SK-N-SH (cell line): ENCODE results near the gene URM1. TPM values are rescaled to one million over a fixed set of nuclear protein-coding genes. Genes with fewer than 3 reads are reported as not detected.

Experiments
- CTCF ChIA-PET: fragments of 300-600, 350-600 bp; formaldehyde crosslinking; extraction: SDS; loops from one replicate; lab custom pipeline; 2021; lab: Yijun Ruan, JAX
- POLR2A ChIA-PET: fragments of 350-600 bp; sonication (Branson Sonifier 250); formaldehyde crosslinking; extraction: SDS; loops from one replicate; lab custom pipeline; 2020; ENCODE audit warnings: antibody characterized with exemption, inconsistent platforms; lab: Yijun Ruan, JAX
- DNase-seq: peaks from one replicate; pipeline ENCODE4 v3.0.0; 2012
- H2AFZ ChIP-seq: fragments of 200-600 bp; sonication (generic); 2 replicates; pipeline ENCODE4 v1.8.1; 2016; ENCODE audit warnings: antibody characterized with exemption, mild to moderate bottlenecking, low read depth
- H3F3A ChIP-seq: fragments of 200-600 bp; sonication (generic); replicated peaks from 2 replicates; pipeline ENCODE3; 2016; ENCODE audit warnings: antibody characterized with exemption, mild to moderate bottlenecking; ENCODE audit not compliant: insufficient read depth
- H3K27ac ChIP-seq, 2 experiments: fragments of 200-500 bp in 1 of 2; fragments of 200-600 bp in 1 of 2; sonication (Bioruptor generic) in 1 of 2; sonication (generic), shearing (Covaris generic) in 1 of 2; 2 replicates each; pipeline versions ENCODE4 v1.5.1 to v1.6.1; 2014 to 2016; ENCODE audit warnings: low read depth in 2 of 2, inconsistent platforms in 1 of 2, low read length in 1 of 2, mild to moderate bottlenecking in 1 of 2, mixed read lengths in 1 of 2
- H3K27me3 ChIP-seq: fragments of 200-600 bp; sonication (generic), shearing (Covaris generic); 2 replicates; pipeline ENCODE4 v1.6.1; 2016; ENCODE audit warnings: mixed run types; ENCODE audit not compliant: insufficient read depth
- H3K36me3 ChIP-seq, 2 experiments: fragments of 200-500 bp in 1 of 2; fragments of 200-600 bp in 1 of 2; sonication (Bioruptor generic) in 1 of 2; sonication (generic) in 1 of 2; replicated peaks in 1 of 2; 2 replicates each; pipeline versions ENCODE3 to v1.5.1; 2014 to 2016; ENCODE audit warnings: low read length in 1 of 2, mild to moderate bottlenecking in 1 of 2; ENCODE audit not compliant: insufficient read depth in 2 of 2, control insufficient read depth in 1 of 2
- H3K4me1 ChIP-seq, 2 experiments: fragments of 200-500 bp in 1 of 2; fragments of 200-600 bp in 1 of 2; sonication (Bioruptor generic) in 1 of 2; sonication (generic), shearing (Covaris generic) in 1 of 2; 2 replicates each; pipeline versions ENCODE4 v1.5.1 to v1.6.1; 2014 to 2016; ENCODE audit warnings: low read depth in 1 of 2, low read length in 1 of 2, mixed run types in 1 of 2; ENCODE audit not compliant: insufficient read depth in 2 of 2, control insufficient read depth in 1 of 2
- H3K4me2 ChIP-seq: fragments of 200-600 bp; sonication (generic), shearing (Covaris generic); 2 replicates; pipeline ENCODE4 v1.6.1; 2017; ENCODE audit warnings: mixed run types
- H3K4me3 ChIP-seq, 2 experiments: fragments of 200-500 bp in 1 of 2; fragments of 200-600 bp in 1 of 2; sonication (Bioruptor generic) in 1 of 2; sonication (generic), shearing (Covaris generic) in 1 of 2; 2 replicates each; pipeline versions ENCODE4 v1.5.1 to v1.8.1; 2014 to 2016; ENCODE audit warnings: low read depth in 2 of 2, inconsistent platforms in 1 of 2, low read length in 1 of 2, mild to moderate bottlenecking in 1 of 2, mixed read lengths in 1 of 2, moderate library complexity in 1 of 2
- H3K79me2 ChIP-seq: fragments of 200-600 bp; sonication (generic); 2 replicates; pipeline ENCODE4 v1.8.1; 2017; ENCODE audit warnings: mild to moderate bottlenecking; ENCODE audit not compliant: insufficient read depth
- H3K9ac ChIP-seq: fragments of 200-600 bp; sonication (generic); 2 replicates; pipeline ENCODE4 v1.6.1; 2017; ENCODE audit warnings: mixed run types
- H3K9me2 ChIP-seq: fragments of 200-600 bp; sonication (generic); 2 replicates; pipeline ENCODE4 v1.6.1; 2017; ENCODE audit warnings: mixed run types
- H3K9me3 ChIP-seq: fragments of 200-600 bp; sonication (generic); 2 replicates; pipeline ENCODE4 v1.6.1; 2017; ENCODE audit warnings: mixed run types, mild to moderate bottlenecking, moderate library complexity
- H4K20me1 ChIP-seq: fragments of 200-600 bp; sonication (generic); 2 replicates; pipeline ENCODE4 v1.6.1; 2017; ENCODE audit warnings: mild to moderate bottlenecking, mixed run types; ENCODE audit not compliant: insufficient read depth
- EP300 ChIP-seq, 2 experiments: IDR thresholded peaks; 2 replicates each; pipeline versions ENCODE4 v1.4.0 to v1.6.1; 2012; ENCODE audit warnings: borderline replicate concordance in 1 of 2, low read depth in 1 of 2, low read length in 1 of 2
- FOXJ3 ChIP-seq: sonication (generic); formaldehyde crosslinking; IDR thresholded peaks from 2 replicates; pipeline ENCODE4 v1.5.1; 2020; ENCODE audit warnings: mild to moderate bottlenecking, missing genetic modification reagents
- GATA2 ChIP-seq: sonication (generic); formaldehyde crosslinking; IDR thresholded peaks from 2 replicates; pipeline ENCODE4 v1.5.0; 2020; ENCODE audit warnings: mild to moderate bottlenecking, missing genetic modification reagents
- MXI1 ChIP-seq: IDR thresholded peaks from 2 replicates; pipeline ENCODE4 v1.6.1; 2012; ENCODE audit warnings: mild to moderate bottlenecking, low read depth, low read length, improper control_type of control experiment
- RCOR1 ChIP-seq: fragments of 150-350 bp; IDR thresholded peaks from 2 replicates; pipeline ENCODE4 v1.6.1; 2017; ENCODE audit warnings: antibody characterized with exemption, low read length
- RFX5 ChIP-seq: IDR thresholded peaks from 2 replicates; pipeline ENCODE4 v1.6.1; 2012; ENCODE audit warnings: mild to moderate bottlenecking, improper control_type of control experiment, low read length
- RXRA ChIP-seq: IDR thresholded peaks from 2 replicates; pipeline ENCODE4 v1.4.0; 2012; ENCODE audit warnings: low read depth, mild to moderate bottlenecking, borderline replicate concordance
- TCF12 ChIP-seq: IDR thresholded peaks from 2 replicates; pipeline ENCODE4 v1.4.0; 2012
- TEAD4 ChIP-seq: IDR thresholded peaks from 2 replicates; pipeline ENCODE4 v1.4.0; 2012; ENCODE audit warnings: mild to moderate bottlenecking, borderline replicate concordance; ENCODE audit not compliant: insufficient read depth
- WGBS: methylation state at CpG from one replicate; pipeline ENCODE4 v1.1.6; 2017; ENCODE audit warnings: low lambda C conversion rate; 5-methylcytosine and 5-hydroxymethylcytosine counted together
- polyA plus RNA-seq, 3 experiments: library from polyadenylated mRNA; depleted of rRNA; stranded (reverse); fragments of >200 nt; gene quantifications; 2 replicates each; pipeline ENCODE4 v1.2.3, GENCODE V29; 2012
- TF ChIP-seq, protein P1 (sequence below): fragments of 150-350 bp; IDR thresholded peaks from 2 replicates; pipeline ENCODE4 v1.6.1; 2016; ENCODE audit warnings: mild to moderate bottlenecking, low read depth, low read length
- TF ChIP-seq, protein P2 (sequence below): IDR thresholded peaks from 2 replicates; pipeline ENCODE4 v1.4.0; 2012; ENCODE audit warnings: low read depth
- TF ChIP-seq, protein P3 (sequence below): IDR thresholded peaks from 2 replicates; pipeline ENCODE4 v1.4.0; 2012; ENCODE audit warnings: low read depth, borderline replicate concordance
- TF ChIP-seq, protein P4 (sequence below): IDR thresholded peaks from 2 replicates; pipeline ENCODE4 v1.4.0; 2012; ENCODE audit warnings: low read depth, borderline replicate concordance

Gene URM1
- polyA plus RNA-seq, 1 of the 3 experiments (the other 2 are of a cell fraction): 58.9 TPM

DNA sequence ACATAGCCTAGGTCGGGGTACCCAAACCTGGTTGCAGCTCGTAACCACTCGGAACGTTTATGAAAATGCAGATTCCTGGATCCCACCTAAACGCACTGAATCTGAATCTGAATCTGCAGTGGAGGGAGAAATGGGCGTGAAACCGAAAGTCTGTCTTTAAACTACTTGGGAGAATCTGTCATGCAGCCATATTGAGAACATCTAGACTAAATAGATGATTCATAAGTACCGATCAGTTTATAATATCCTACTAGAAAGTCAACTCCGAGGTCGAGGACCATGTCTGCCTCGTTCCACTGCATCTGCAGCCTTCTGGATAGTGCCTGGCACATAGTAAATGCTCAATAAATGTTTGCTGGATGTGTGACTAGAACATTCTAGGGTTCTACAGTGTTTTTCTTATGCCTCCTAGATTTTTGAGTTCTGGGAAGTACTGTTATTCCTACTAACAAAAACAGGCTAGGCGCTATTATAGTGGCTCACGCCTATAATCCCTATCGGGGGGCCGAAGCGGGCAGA, 47.9 kb upstream of the URM1 start:
- ChIA-PET CTCF (interaction anchor here (1.5 kb wide), 1 partner anchor 18 kb away, joined by 5 read pairs; no protein-coding TSS in a partner anchor), POLR2A (no interaction called here)

DNA sequence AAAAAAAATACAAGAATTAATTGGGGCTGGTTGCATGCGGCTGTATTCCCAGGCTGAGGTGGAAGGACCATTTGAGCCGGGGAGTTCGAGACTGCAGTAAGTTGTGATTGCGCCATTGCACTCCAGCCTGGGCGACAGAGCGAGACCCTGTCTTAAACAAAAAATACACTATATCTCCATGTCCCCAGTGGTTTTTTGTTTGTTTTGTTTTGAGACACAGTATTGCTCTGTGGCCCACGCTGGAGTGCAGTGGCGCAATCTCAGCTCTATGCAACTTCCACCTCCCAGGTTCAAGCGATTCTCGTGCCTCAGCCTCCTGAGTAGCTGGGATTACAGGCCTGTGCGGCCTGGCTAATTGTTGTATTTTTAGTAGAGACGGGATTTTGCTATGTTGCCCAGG, 47.4 kb upstream of the URM1 start:
- H3K36me3 ChIP-seq: peaks cover 17 to 20% of the 10 kb centered on the region in 2 experiments
- CTCF ChIA-PET: interaction anchor here (1.5 kb wide), 1 partner anchor 18 kb away, joined by 5 read pairs; no protein-coding TSS in a partner anchor
- H3K79me2 ChIP-seq: peaks cover 54% of the 10 kb centered on the region
- H3K9me2 ChIP-seq: no peaks in the 10 kb centered on the region
- no peak for DNase-seq
- no peak overlapping the region for H2AFZ ChIP-seq
- H3K9me3 ChIP-seq: no peaks in the 10 kb centered on the region
- peak overlapping the region; percentile 99 for H3K4me2 ChIP-seq
- H3K9ac ChIP-seq: peak overlapping the region; percentile 75
- H3K4me3 ChIP-seq: peak overlapping the region; percentile 75 to 96
- H3K27ac ChIP-seq: peak overlapping the region in 1 of 2 experiments; percentile 87; a peak in 1 of 4 replicates
- WGBS: 89% methylated on average over 12 of the region's 12 CpGs
- H4K20me1 ChIP-seq: 0 out of 2 replicates have a peak, but pooled peaks cover 4% of the 10 kb centered on the region
- H3K4me1 ChIP-seq: peaks cover 11% of the 10 kb centered on the region in 2 experiments; a peak in 3 of 4 replicates
- TF ChIP-seq, protein P1, sequence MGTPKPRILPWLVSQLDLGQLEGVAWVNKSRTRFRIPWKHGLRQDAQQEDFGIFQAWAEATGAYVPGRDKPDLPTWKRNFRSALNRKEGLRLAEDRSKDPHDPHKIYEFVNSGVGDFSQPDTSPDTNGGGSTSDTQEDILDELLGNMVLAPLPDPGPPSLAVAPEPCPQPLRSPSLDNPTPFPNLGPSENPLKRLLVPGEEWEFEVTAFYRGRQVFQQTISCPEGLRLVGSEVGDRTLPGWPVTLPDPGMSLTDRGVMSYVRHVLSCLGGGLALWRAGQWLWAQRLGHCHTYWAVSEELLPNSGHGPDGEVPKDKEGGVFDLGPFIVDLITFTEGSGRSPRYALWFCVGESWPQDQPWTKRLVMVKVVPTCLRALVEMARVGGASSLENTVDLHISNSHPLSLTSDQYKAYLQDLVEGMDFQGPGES: no peak
- TF ChIP-seq, protein P2, sequence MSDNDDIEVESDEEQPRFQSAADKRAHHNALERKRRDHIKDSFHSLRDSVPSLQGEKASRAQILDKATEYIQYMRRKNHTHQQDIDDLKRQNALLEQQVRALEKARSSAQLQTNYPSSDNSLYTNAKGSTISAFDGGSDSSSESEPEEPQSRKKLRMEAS: no peak
- TF ChIP-seq GATA2 (CRISPR knock-in tag) (no peak), RFX5 (no peak), RXRA (no peak), FOXJ3 (CRISPR knock-in tag) (no peak), EP300 (IDR thresholded peaks at IDR 0.05; ENCODE audit: borderline replicate concordance in 1 of 2, low read depth in 1 of 2, low read length in 1 of 2) (no peak), RCOR1 (no peak)
- TF ChIP-seq, protein P3, sequence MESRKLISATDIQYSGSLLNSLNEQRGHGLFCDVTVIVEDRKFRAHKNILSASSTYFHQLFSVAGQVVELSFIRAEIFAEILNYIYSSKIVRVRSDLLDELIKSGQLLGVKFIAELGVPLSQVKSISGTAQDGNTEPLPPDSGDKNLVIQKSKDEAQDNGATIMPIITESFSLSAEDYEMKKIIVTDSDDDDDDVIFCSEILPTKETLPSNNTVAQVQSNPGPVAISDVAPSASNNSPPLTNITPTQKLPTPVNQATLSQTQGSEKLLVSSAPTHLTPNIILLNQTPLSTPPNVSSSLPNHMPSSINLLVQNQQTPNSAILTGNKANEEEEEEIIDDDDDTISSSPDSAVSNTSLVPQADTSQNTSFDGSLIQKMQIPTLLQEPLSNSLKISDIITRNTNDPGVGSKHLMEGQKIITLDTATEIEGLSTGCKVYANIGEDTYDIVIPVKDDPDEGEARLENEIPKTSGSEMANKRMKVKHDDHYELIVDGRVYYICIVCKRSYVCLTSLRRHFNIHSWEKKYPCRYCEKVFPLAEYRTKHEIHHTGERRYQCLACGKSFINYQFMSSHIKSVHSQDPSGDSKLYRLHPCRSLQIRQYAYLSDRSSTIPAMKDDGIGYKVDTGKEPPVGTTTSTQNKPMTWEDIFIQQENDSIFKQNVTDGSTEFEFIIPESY: no peak
- TF ChIP-seq, protein P4, sequence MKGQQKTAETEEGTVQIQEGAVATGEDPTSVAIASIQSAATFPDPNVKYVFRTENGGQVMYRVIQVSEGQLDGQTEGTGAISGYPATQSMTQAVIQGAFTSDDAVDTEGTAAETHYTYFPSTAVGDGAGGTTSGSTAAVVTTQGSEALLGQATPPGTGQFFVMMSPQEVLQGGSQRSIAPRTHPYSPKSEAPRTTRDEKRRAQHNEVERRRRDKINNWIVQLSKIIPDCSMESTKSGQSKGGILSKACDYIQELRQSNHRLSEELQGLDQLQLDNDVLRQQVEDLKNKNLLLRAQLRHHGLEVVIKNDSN: no peak
- TF ChIP-seq, all 33 proteins: peak for 0
- POLR2A ChIA-PET: no interaction called here
- Histone ChIP-seq H3K27me3 (no peaks in the 10 kb centered on the region), H3F3A (no peaks in the 10 kb centered on the region)

More for the DNA sequence above, 47.9 kb upstream of the URM1 start:
- no peaks in the 10 kb centered on the region for H3K27me3 ChIP-seq
- TF ChIP-seq MXI1 (no peak; the same call in 1 of the 2 replicates), FOXJ3 (CRISPR knock-in tag) (no peak), TEAD4 (no peak), TCF12 (no peak)
- no peak for DNase-seq
- peak overlapping the region; percentile 78 for H2AFZ ChIP-seq
- peaks cover 16 to 24% of the 10 kb centered on the region in 2 experiments for H3K36me3 ChIP-seq
- 12% methylated on average over 16 of the region's 16 CpGs for WGBS
- H3F3A ChIP-seq: no peaks in the 10 kb centered on the region
- peaks cover 54% of the 10 kb centered on the region for H3K79me2 ChIP-seq
- peak overlapping the region; percentile 75 to 96 for H3K4me3 ChIP-seq
- peak overlapping the region; percentile 87 to 95 for H3K27ac ChIP-seq
- H3K4me2 ChIP-seq: peak overlapping the region; percentile 99
- H3K9me2 ChIP-seq: no peaks in the 10 kb centered on the region
- peak overlapping the region; percentile 75 for H3K9ac ChIP-seq
- H4K20me1 ChIP-seq: 0 out of 2 replicates have a peak, but pooled peaks cover 4% of the 10 kb centered on the region
- H3K9me3 ChIP-seq: no peaks in the 10 kb centered on the region
- peaks cover 11% of the 10 kb centered on the region in 2 experiments; a peak in 3 of 4 replicates for H3K4me1 ChIP-seq
